Esophagus muscularis mucosa (tissue), 4 donors: ENCODE results near the gene SSR1. TPM values are rescaled to one million over a fixed set of nuclear protein-coding genes. Genes with fewer than 3 reads are reported as not detected.

Experiments used
- DNase-seq: peaks from one replicate; pipeline ENCODE4 v3.0.0-alpha.2; 2017; ENCODE audit errors: extremely low spot score
- H3K27ac ChIP-seq, 4 donors: fragments of 200-600 bp; sonication (generic); replicated peaks in 1 of 4; 1 replicate in 3 of 4; 2 replicates in 1 of 4; pipeline ENCODE4 v1.5.1; 2016 to 2019; ENCODE audit warnings: mild to moderate bottlenecking in 1 of 4
- H3K27me3 ChIP-seq, 4 donors: fragments of 200-600 bp; sonication (generic); one replicate each; pipeline versions ENCODE4 v1.5.1 to v1.6.0; 2016 to 2019
- H3K36me3 ChIP-seq, 4 donors: fragments of 200-600 bp; sonication (generic); one replicate each; pipeline ENCODE4 v1.5.1; 2016 to 2019
- H3K4me1 ChIP-seq, 4 donors: fragments of 200-600 bp; sonication (generic); one replicate each; pipeline ENCODE4 v1.5.1; 2016 to 2019
- H3K4me3 ChIP-seq, 4 donors: fragments of 200-600 bp; sonication (generic); 1 replicate in 2 of 4; 2 replicates in 2 of 4; pipeline ENCODE4 v1.5.1; 2016 to 2019; ENCODE audit warnings: mild to moderate bottlenecking in 4 of 4, moderate library complexity in 1 of 4
- H3K9me3 ChIP-seq, 4 donors: fragments of 200-600 bp; sonication (generic); 1 replicate in 3 of 4; 2 replicates in 1 of 4; pipeline ENCODE4 v1.5.1; 2016 to 2019
- EP300 ChIP-seq: sonication (generic); formaldehyde crosslinking; IDR thresholded peaks from one replicate; pipeline ENCODE4 v1.6.1; 2017; ENCODE audit warnings: antibody characterized with exemption
- POLR2A ChIP-seq: fragments of 450-650 bp; IDR thresholded peaks from one replicate; pipeline ENCODE4 v1.6.1; 2017; ENCODE audit warnings: antibody characterized with exemption, moderate library complexity, mild to moderate bottlenecking, low read depth
- POLR2AphosphoS5 ChIP-seq, 2 donors: sonication (generic); formaldehyde crosslinking; IDR thresholded peaks; one replicate each; pipeline ENCODE4 v1.6.1; 2017; ENCODE audit warnings: antibody characterized with exemption in 2 of 2
- WGBS: methylation state at CpG from one replicate; pipeline ENCODE4 v1.1.5; 2018; 5-methylcytosine and 5-hydroxymethylcytosine counted together
- intact Hi-C: fragments of 100-400 bp; cut with DNase I; formaldehyde crosslinking; loops from one replicate; pipeline ENCODE4 v1.15.1; 2023
- total RNA-seq, 4 donors: library from RNA; depleted of rRNA; stranded (reverse); fragments of >200 nt; gene quantifications; one replicate each; pipeline versions ENCODE4 v1.1.0 to v1.2.1, GENCODE V29; 2016
- TF ChIP-seq, protein P1 (sequence below), 3 experiments: fragments of 200-600 bp in 2 of 3; fragments of 450-650 bp in 1 of 3; sonication (generic) in 2 of 3; IDR thresholded peaks; one replicate each; pipeline ENCODE4 v1.5.1; 2017 to 2019; ENCODE audit warnings: antibody characterized with exemption in 3 of 3, mild to moderate bottlenecking in 2 of 3, moderate library complexity in 1 of 3

The SSR1 gene
- total RNA-seq, 4 donors from 2014 or later = 29.5 to 41.3 (median 34.2) TPM

- Histone ChIP-seq H3K27ac (no peak overlapping the region), H3K4me3 (no peak overlapping the region), H3K4me1 (peaks cover 21 to 45% (median 40%) of the 10 kb centered on the region in 4 donors), H3K36me3 (peaks cover 0 to 42% (median 29%) of the 10 kb centered on the region in 4 donors), H3K27me3 (no peaks in the 10 kb centered on the region), H3K9me3 (no peaks in the 10 kb centered on the region)
- TF ChIP-seq POLR2A (no peak), EP300 (no peak)
- TF ChIP-seq, protein P1, sequence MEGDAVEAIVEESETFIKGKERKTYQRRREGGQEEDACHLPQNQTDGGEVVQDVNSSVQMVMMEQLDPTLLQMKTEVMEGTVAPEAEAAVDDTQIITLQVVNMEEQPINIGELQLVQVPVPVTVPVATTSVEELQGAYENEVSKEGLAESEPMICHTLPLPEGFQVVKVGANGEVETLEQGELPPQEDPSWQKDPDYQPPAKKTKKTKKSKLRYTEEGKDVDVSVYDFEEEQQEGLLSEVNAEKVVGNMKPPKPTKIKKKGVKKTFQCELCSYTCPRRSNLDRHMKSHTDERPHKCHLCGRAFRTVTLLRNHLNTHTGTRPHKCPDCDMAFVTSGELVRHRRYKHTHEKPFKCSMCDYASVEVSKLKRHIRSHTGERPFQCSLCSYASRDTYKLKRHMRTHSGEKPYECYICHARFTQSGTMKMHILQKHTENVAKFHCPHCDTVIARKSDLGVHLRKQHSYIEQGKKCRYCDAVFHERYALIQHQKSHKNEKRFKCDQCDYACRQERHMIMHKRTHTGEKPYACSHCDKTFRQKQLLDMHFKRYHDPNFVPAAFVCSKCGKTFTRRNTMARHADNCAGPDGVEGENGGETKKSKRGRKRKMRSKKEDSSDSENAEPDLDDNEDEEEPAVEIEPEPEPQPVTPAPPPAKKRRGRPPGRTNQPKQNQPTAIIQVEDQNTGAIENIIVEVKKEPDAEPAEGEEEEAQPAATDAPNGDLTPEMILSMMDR (IDR thresholded peaks at IDR 0.05) = no peak
- intact Hi-C loops = no loop called here
- 73% methylated on average over 5 of the region's 5 CpGs for WGBS
- no peak for DNase-seq
Observed at GRCh38 chr6:7239590-7239948, 73.4 kb downstream of the SSR1 start.

DNA sequence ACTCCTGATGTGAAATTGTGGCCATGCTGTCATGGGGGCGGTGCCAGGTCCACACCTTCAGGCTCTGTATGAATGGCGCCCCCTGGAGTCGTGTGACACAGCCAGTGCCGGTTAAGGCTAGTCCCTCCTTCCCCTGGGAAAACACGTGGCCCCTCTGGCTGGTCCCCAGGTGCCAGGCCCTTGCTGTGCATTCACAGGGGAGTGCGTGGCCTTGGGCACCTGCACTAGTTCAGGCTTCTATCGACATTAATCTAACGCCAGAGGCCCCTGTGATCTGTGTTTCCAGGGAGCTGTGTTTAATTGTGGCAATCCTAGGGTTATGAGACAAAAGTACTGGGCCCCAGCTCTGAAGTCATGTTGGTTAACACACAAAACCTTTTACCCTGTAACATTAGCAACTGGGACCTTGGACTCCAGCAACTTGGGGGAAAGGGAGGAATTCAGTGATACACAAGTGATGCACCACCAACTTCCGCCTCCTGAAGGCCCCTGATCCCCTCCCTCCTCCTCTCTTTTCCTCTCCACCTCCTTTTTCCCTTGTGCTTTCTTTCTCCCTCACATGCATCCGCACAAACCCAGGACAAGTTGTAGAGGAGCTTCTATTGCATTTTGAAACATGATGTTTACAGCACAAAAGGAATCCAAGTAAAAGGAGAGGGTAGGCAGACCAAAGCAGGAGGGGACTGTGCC lies 74.0 kb downstream of the SSR1 start:
- Histone ChIP-seq H3K9me3 (no peaks in the 10 kb centered on the region), H3K4me1 (peaks cover 21 to 45% (median 40%) of the 10 kb centered on the region in 4 donors), H3K4me3 (no peak overlapping the region), H3K36me3 (peaks cover 0 to 47% (median 34%) of the 10 kb centered on the region in 4 donors), H3K27ac (peak overlapping the region in 1 of 4 donors; percentile 26), H3K27me3 (no peaks in the 10 kb centered on the region)
- intact Hi-C loops = no loop called here
- peak in 1 of 2 donors; percentile 42 for TF ChIP-seq POLR2AphosphoS5 (IDR thresholded peaks at IDR 0.05)
- no peak for TF ChIP-seq POLR2A
- TF ChIP-seq, protein P1 (IDR thresholded peaks at IDR 0.05) = peak; percentile 57 to 72 (median 65)
- DNase-seq = peak; percentile 94
- 68% methylated on average over 3 of the region's 10 CpGs for WGBS

DNA sequence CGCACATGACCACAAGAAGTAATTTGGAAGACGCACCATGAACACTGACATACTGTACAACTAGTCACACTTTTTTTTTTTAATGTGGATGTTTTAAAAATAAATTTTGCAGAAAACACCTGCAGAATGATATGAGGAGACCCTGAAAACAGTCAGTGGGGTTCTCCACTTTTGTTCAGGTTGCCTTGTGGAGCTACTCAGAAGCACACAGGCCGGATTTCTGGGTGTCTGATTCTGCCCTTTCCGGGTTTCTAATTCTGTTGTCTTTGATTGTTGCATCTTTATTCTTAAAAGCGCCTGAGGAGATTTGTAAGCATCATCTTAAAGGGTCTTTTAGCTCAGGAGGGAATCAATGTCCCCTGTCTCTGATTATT lies 74.5 kb downstream of the SSR1 start:
- no peak for DNase-seq
- intact Hi-C loops = no loop called here
- Histone ChIP-seq H3K4me3 (no peak overlapping the region), H3K27ac (no peak overlapping the region), H3K4me1 (peaks cover 21 to 45% (median 35%) of the 10 kb centered on the region in 4 donors), H3K36me3 (peaks cover 0 to 52% (median 39%) of the 10 kb centered on the region in 4 donors), H3K9me3 (no peaks in the 10 kb centered on the region), H3K27me3 (no peaks in the 10 kb centered on the region)
- 93% methylated on average over 5 of the region's 5 CpGs for WGBS
- TF ChIP-seq POLR2AphosphoS5 (IDR thresholded peaks at IDR 0.05) (no peak), POLR2A (no peak)

DNA sequence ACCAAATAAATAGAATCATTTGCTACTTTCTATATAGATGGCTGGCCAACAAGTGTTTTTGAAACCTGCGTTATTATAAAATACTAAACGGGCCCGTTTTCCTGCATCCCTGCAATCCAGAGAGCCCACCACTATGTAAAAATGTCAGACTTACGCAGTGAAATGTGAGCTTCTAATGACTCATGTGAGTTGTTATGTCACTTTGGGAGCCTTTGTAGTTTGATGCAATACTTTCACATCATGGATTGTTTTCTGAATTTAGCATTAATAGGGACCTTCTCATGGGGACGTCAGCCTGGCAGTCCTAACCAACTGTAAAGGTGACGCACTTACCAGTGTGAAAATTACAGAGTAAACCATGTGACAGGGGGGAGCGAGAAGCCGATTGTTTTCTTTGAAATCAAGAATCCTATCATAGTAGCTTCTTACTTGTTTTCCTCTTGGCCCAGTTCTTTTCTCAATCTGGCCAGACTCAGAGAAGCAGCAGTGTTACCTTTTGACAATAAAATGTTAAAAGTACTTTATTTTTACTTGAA lies 75.3 kb downstream of the SSR1 start:
- TF ChIP-seq EP300 (no peak), POLR2A (no peak), POLR2AphosphoS5 (IDR thresholded peaks at IDR 0.05) (no peak)
- TF ChIP-seq, protein P1 (IDR thresholded peaks at IDR 0.05) = no peak
- Histone ChIP-seq H3K27ac (no peak overlapping the region), H3K27me3 (no peaks in the 10 kb centered on the region), H3K9me3 (no peaks in the 10 kb centered on the region), H3K4me1 (peaks cover 15 to 38% (median 27%) of the 10 kb centered on the region in 4 donors), H3K36me3 (peaks cover 0 to 58% (median 40%) of the 10 kb centered on the region in 4 donors), H3K4me3 (no peak overlapping the region)
- 92% methylated on average over 8 of the region's 8 CpGs for WGBS
- DNase-seq = no peak
- intact Hi-C loops = no loop called here

- Histone ChIP-seq H3K27me3 (no peaks in the 10 kb centered on the region), H3K9me3 (no peaks in the 10 kb centered on the region), H3K36me3 (peaks cover 2 to 59% (median 44%) of the 10 kb centered on the region in 4 donors), H3K27ac (peak overlapping the region in 3 of 4 donors; percentile 12 to 50 (median 40)), H3K4me3 (no peak overlapping the region), H3K4me1 (peaks cover 12 to 37% (median 28%) of the 10 kb centered on the region in 4 donors)
- intact Hi-C loops = no loop called here
- WGBS = 61% methylated on average over 8 of the region's 8 CpGs
- DNase-seq = no peak
- TF ChIP-seq POLR2A = no peak
Observed at GRCh38 chr6:7236306-7237209, 76.4 kb downstream of the SSR1 start.
